Fibroblast of pulmonary artery (primary cell): ENCODE results near the gene RIPOR3.

Source experiments
- DNase-seq: peaks from one replicate; pipeline ENCODE4 v3.0.0-alpha.2; 2010; ENCODE audit warnings: low read depth
- H3K4me3 ChIP-seq: replicated peaks from 2 replicates; pipeline ENCODE4 v1.5.1; 2011; ENCODE audit warnings: low read depth, mild to moderate bottlenecking, control low read depth, low read length, moderate library complexity
- TF ChIP-seq, protein P1 (sequence below): IDR thresholded peaks from 2 replicates; pipeline ENCODE4 v1.5.1; 2011; ENCODE audit warnings: mild to moderate bottlenecking, control low read depth, low read length, inconsistent platforms; ENCODE audit errors: missing control alignments

Gene RIPOR3

DNA sequence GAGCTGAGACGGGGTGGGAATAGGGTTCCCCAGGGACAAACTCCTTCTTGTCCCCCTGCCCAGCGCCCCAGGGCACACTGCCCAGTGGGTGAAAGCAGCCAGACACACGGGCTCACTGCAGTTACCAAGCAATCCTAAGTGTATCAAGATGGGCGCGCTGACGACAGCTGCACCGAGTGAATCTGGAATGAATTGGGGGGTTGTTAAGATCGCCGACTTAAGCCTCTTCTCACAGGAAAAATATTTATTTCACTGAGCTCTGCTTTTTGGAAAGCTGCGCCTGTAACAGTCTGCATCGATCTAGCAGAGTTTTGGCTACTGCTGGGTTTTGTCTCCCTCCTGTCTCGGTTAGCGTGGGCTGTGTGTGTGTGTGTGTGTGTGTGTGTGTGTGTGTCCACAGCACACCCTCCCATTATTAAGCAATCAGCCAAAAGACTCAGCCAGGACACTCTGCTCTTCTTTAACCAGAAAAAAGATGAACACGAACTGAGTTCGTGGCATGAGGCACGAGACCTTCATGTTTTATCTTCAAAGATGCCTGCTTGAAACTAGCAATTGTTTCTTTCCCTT is 35.9 kb downstream of the RIPOR3 start:
- DNase-seq = peak; percentile 90
- H3K4me3 ChIP-seq = peak overlapping the region; percentile 27
- TF ChIP-seq, protein P1, sequence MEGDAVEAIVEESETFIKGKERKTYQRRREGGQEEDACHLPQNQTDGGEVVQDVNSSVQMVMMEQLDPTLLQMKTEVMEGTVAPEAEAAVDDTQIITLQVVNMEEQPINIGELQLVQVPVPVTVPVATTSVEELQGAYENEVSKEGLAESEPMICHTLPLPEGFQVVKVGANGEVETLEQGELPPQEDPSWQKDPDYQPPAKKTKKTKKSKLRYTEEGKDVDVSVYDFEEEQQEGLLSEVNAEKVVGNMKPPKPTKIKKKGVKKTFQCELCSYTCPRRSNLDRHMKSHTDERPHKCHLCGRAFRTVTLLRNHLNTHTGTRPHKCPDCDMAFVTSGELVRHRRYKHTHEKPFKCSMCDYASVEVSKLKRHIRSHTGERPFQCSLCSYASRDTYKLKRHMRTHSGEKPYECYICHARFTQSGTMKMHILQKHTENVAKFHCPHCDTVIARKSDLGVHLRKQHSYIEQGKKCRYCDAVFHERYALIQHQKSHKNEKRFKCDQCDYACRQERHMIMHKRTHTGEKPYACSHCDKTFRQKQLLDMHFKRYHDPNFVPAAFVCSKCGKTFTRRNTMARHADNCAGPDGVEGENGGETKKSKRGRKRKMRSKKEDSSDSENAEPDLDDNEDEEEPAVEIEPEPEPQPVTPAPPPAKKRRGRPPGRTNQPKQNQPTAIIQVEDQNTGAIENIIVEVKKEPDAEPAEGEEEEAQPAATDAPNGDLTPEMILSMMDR = no peak

DNA sequence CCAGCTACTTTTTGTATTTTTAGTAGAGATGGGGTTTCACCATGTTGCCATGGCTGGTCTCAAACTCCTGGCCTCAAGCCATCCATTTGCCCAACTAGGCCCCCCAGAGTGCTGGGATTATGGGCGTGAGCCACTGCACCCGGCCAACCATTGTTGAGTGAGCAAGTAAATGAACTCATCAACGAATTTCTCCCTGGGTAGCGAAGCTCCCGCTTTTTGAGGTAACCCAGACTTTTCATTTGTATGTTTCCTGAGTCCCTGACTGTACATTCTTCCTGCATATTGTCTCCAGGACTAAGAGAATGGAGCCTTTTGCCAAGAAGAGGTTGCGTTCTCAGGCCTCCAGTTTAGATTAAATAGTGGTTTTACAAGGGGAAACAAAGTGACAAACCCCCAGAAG is 36.4 kb downstream of the RIPOR3 start:
- TF ChIP-seq, protein P1 = no peak
- DNase-seq = peak; percentile 55
- H3K4me3 ChIP-seq = no peak overlapping the region

DNA sequence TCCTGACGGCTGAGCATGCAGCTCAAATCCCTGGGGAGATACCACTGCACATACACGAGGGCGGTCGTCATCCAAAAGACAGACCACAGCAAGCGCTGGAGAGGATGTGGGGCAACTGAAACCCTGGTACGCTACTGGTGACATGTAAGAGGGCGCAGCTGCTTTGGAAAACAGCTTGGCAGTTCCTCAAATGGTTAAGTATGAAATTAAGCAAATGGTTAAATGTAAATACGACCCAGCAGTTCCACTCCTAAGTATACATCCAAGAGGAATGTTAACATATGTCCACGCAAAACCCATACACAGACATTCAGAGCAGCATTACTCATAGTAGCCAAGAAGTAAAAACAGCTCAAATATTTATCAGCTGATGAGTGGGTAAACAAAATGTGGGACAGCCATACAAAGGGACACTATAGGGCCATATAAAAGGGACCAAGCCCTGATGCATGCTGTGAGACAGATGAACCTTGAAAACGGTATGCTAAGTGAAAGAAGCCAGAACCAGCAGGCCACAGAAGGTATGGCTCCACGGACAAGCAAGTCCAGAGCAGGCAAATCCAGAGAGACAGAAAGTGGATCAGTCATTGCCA is 38.5 kb downstream of the RIPOR3 start:
- no peak overlapping the region for H3K4me3 ChIP-seq
- TF ChIP-seq, protein P1 = no peak
- DNase-seq = no peak

DNA sequence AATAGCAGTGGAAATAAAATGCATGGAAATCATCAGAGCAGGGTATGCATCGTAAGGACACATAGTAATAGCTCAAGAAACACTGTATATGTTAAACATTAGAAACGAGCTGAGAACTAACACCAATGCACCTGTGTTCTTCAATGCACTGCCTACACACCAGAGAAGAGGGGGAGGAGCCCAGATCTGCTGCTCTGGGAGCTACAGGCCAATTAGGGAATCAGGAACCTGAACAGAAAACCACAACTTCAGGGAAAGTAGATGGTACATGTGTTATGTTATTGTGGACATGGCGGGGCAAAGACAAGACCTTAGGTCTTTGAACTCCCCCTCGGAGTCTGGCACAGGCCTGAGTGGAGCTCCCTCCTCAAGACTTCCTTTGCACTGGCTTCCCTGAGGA is 39.7 kb downstream of the RIPOR3 start:
- no peak for DNase-seq
- H3K4me3 ChIP-seq = no peak overlapping the region
- TF ChIP-seq, protein P1 = no peak

DNA sequence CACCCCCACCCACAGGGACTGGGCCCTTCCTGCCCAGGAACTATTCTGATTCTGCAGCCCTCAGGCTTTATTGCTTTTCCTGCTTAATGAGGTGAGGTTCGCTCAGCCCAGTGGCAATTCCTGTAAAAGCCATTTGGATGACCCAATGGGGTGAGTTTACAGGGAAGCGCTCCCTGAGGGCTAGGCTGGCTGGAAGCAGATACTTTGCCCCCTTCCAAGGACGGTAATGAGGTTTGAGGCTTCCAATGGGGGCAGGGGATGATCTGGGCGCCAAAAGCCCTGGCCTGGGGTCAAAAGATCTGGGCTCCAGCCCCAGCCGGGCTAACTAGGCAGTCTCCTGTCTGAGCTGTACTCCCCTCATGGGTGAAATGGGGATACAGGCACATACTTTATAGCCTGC is 41.8 kb downstream of the RIPOR3 start:
- no peak for DNase-seq
- TF ChIP-seq, protein P1 = no peak

DNA sequence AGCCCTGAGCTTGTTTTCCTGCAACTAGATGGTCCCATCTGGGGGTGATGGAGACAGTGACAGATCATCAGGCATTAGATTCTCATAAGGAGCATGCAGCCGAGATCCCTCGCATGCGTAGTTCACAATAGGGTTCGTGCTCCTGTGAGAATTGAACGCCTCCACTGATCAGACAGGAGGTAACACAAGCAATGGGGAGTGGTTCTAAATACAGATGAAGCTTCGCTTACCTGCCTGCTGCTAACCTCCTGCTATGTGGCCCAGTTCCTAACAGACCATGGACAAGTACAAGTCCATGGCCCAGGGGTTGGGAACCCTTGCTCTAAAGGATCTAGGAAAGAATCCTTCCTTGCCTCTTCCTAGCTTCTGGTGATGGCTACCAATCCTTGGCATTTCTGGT is 42.7 kb downstream of the RIPOR3 start:
- H3K4me3 ChIP-seq = no peak overlapping the region
- DNase-seq = no peak
- TF ChIP-seq, protein P1 = no peak

More for the DNA sequence above, 41.8 kb downstream of the RIPOR3 start:
- no peak overlapping the region for H3K4me3 ChIP-seq

DNA sequence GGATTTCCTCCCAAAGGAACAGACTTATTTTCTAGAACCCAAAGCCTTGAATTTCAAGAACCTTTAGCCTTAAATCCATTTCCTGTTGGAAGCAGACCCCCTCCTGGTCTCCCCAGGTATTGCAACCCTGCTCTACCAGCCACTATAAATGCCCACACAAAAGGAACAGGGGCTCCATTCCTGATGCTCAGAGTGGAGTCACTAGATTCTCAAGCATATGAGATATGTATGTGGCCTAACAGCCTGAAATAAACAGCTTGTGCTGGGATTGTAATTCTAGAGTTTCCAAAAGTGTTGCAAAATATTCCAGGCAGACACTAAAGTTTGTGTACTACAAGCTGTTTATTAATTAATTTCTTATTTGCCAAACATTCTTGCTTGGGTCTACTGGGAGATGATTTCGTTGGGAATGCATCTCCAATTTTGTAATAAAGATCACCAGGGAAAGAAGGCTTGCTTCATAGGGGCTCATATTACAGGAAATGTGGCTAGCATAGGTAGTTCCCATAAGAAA is 44.8 kb downstream of the RIPOR3 start:
- no peak overlapping the region for H3K4me3 ChIP-seq
- TF ChIP-seq, protein P1 = peak; percentile 42
- DNase-seq = peak; percentile 79
